ENCODE results near the gene LENG1. TPM values are rescaled to one million over a fixed set of nuclear protein-coding genes. Genes with fewer than 3 reads are reported as not detected.
A peak's percentile ranks its signal among the peaks of the same experiment; 100 is the strongest.

LENG1 gene
- total and polyA plus RNA-seq, 2 experiments from 2014 or later, result 4.7 to 17.2 TPM

- no peak for TF ChIP-seq CREB1 (CRISPR knock-in tag; IDR thresholded peaks at IDR 0.05; ENCODE audit: low read depth)
- no peak for TF ChIP-seq CTCF (conservative IDR thresholded peaks at IDR 0.05; ENCODE audit: low read depth in 2 of 2)
- TF ChIP-seq ZNF114 (CRISPR knock-in tag; IDR thresholded peaks at IDR 0.05), result no peak
- no peak for TF ChIP-seq REST (IDR thresholded peaks at IDR 0.05; ENCODE audit: unreplicated experiment)
- TF ChIP-seq STAT1 (IDR thresholded peaks at IDR 0.05; ENCODE audit: unreplicated experiment), result no peak
- no peak for TF ChIP-seq JUNB (IDR thresholded peaks at IDR 0.05; ENCODE audit: unreplicated experiment)
- TF ChIP-seq ETS1 (IDR thresholded peaks at IDR 0.05), result no peak
- TF ChIP-seq NANOG (IDR thresholded peaks at IDR 0.05; ENCODE audit: borderline replicate concordance), result no peak
Measured at GRCh38 chr19:54114340-54115108, 45.0 kb downstream of the LENG1 start (continued).

GRCh38 chr19:54109651-54110050 is 49.9 kb downstream of the LENG1 start:
- Histone ChIP-seq H2AFZ (no peak overlapping the region), H3K9me2 (ENCODE audit: insufficient read depth) (no peaks in the 10 kb centered on the region), H3K36me3 (ENCODE audit: insufficient read depth) (peaks cover 12% of the 10 kb centered on the region), H3F3A (replicated peaks; ENCODE audit: low read depth) (peaks cover 6% of the 10 kb centered on the region; the same call in 1 of the 2 replicates), H3K4me1 (ENCODE audit: insufficient read depth) (peaks cover 5% of the 10 kb centered on the region; the same call in 1 of the 2 replicates), H3K79me2 (replicated peaks; ENCODE audit: insufficient read depth) (peaks cover 5% of the 10 kb centered on the region), H3K27ac (ENCODE audit: low read depth) (no peak overlapping the region), H3K4me2 (no peak overlapping the region), H3K27me3 (ENCODE audit: insufficient read depth) (no peaks in the 10 kb centered on the region), H3K4me3 (no peak overlapping the region), H4K20me1 (replicated peaks; ENCODE audit: insufficient read depth) (peaks cover 22% of the 10 kb centered on the region)
- H3K27me3 Mint-ChIP-seq (ENCODE audit: insufficient read depth, low read depth, poor library complexity), result peaks cover 12% of the 10 kb centered on the region
- H3K36me3 Mint-ChIP-seq (ENCODE audit: low read depth), result peaks cover 69% of the 10 kb centered on the region
- no peak overlapping the region for H3K4me3 Mint-ChIP-seq
- peaks cover 9% of the 10 kb centered on the region for H3K4me1 Mint-ChIP-seq
- H3K27ac Mint-ChIP-seq, result no peak overlapping the region
- no peak for DNase-seq (ENCODE audit: low spot score)
- peaks cover 4% of the 10 kb centered on the region; the same call in 2 of the 3 replicates for H3K9me3 Mint-ChIP-seq
- ATAC-seq, result peak; percentile 19; the same call in 2 of the 3 replicates
- TF ChIP-seq POLR2AphosphoS5 (IDR thresholded peaks at IDR 0.05; ENCODE audit: low read depth), result no peak
- TF ChIP-seq EZH2 (IDR thresholded peaks at IDR 0.05; ENCODE audit: low read depth, unreplicated experiment), result no peak
- no peak for TF ChIP-seq ETS1 (IDR thresholded peaks at IDR 0.05)
- TF ChIP-seq CREB1 (CRISPR knock-in tag; IDR thresholded peaks at IDR 0.05; ENCODE audit: low read depth), result no peak

Data from GM23338 (cell line).